Activated T-cell treated with anti-CD3 and anti-CD28 coated beads, Interleukin-2, amount 50 U/mL, for 48 hours (primary cell): ENCODE measurements around the gene DPF1.
A peak's percentile ranks its signal among the peaks of the same experiment; 100 is the strongest.
"Not testable (repeated sequence)": the region's sequence is repeated elsewhere in the genome, so short reads cannot be mapped to it uniquely, and the experiment has no call there.

ENCODE experiments used
- DNase-seq, 2 experiments: peaks; one replicate each; pipeline ENCODE4 v3.0.0-alpha.2; 2020

Gene DPF1

GRCh38 chr19:38224014-38224862 is at the start of gene DPF1:
Gene DPF1, minus strand, starts transcription at chr19:38224222. Its CDS starts 80 bp downstream, at chr19:38224142.
- peak; percentile 74 to 81 for DNase-seq

DNA sequence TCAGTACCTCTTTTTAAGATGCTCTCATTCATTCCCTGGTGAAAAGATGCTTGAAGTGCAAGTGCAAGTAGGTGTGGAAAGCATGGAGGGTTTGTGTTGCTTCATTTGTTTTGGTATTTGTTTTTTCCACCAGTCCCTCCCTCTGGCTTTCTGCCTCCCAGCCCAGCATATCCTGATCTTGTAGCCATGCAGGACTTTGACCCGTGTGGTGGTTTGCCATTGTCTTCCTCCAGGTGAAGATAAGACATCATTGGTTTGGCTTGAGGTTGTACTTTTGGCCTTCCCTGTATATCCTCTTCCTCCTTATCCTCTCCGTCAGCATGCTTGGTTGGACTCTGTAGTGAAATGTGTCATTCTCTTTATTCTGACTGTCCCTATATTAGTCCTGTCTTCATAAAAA is 49.5 kb upstream of the DPF1 start:
- DNase-seq = no peak

GRCh38 chr19:38270587-38271167 is 46.7 kb upstream of the DPF1 start:
- DNase-seq = no peak

GRCh38 chr19:38268539-38268938 is 44.5 kb upstream of the DPF1 start:
- DNase-seq = no peak

DNA sequence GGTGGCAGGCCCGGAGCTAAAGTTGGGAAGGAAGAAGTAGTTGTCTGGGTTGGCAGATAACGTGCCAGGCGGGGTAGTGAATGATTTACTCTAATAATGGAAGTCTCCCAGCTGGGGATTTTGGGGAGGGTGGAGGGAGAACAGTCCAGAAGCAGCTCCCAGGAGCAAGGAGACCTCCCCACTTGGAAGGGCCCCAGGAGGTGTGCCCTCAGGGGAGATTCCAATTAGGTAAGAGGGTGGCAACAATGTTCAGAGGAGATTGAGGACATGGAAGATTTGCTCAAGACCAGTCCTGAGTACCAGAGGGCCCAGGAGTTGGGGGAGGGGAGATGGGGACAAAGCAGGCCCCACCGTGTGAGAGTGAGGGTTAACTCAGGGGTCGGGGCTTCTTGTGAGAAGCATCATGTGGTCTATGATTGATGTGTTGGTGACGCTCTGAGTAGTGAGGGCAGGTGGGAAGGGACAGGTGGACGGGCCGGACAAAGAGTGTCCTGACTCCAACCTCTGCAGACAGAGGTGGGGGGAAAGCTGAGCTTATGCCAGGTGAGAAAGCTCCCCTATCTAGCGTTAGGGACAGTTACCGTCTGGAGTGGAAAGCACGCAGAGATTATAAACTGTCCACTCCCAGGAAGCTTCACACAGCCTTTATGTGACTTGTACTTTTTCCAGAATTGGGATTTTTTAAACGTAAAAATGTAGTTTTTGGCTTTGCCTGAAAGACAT is 43.9 kb upstream of the DPF1 start:
- no peak for DNase-seq

DNA sequence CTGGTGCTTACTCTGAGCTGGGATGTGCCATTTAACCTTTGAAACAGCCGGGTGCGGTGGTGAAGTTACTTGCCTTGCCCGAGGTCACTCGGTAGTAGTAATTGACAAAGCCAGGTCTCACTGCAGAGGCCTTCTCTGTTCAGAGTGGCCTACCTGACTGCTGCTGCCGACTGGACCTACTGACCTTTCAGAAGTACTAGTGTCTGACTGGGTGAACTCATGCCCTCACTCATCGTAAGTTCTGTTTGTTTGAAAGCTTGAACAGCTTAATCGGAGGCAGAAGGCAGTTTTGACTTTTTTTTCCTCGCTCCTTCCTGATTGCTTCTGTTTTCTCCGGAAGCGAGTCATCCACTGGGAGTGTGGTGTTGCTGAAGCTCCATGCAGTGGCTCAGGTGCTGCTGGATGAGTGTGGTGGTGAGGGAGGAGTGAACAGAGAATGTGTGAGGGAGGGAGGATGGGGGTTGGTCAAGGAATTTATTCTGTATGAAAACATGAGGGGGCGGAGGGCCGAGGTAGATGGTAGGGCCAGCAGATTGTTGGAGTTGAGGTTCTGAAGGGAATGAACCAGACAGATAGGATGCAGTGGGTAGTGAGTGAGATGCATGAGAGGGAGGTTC is 43.1 kb upstream of the DPF1 start:
- no peak for DNase-seq

GRCh38 chr19:38265921-38266429 is 42.0 kb upstream of the DPF1 start:
- DNase-seq = no peak

DNA sequence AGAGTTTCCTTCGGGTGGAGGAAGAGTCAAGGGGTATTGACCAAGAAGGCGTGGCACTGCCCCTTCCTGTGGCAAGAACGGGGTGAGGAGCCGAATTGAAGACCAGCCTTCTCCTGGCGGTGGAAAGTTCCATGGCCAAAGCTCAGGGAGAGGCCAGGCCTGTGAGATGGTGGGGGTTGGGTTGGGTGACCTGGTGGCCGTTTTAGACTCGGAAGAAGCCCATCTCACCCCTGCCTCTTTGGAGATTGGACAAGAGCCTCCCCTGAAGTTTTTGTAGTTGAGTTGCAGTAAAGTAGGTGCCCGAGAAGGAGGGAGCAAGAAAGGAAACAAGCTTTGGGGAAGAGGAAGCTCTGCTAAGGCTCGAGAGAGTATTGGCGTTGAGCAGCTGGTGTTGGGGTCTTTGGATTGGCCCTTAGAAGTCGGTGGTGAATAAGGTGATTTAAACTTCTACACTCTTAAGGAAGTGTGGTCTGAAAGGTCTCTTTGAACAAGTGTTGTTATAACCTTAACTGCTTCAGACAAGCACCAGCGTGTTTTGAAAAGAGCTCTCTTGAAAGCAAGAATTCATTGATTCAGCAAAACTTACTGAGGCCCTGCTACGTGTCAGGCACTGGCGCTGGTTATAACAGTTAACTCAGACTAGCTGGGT is 41.3 kb upstream of the DPF1 start:
- DNase-seq = peak; percentile 32 to 33

DNA sequence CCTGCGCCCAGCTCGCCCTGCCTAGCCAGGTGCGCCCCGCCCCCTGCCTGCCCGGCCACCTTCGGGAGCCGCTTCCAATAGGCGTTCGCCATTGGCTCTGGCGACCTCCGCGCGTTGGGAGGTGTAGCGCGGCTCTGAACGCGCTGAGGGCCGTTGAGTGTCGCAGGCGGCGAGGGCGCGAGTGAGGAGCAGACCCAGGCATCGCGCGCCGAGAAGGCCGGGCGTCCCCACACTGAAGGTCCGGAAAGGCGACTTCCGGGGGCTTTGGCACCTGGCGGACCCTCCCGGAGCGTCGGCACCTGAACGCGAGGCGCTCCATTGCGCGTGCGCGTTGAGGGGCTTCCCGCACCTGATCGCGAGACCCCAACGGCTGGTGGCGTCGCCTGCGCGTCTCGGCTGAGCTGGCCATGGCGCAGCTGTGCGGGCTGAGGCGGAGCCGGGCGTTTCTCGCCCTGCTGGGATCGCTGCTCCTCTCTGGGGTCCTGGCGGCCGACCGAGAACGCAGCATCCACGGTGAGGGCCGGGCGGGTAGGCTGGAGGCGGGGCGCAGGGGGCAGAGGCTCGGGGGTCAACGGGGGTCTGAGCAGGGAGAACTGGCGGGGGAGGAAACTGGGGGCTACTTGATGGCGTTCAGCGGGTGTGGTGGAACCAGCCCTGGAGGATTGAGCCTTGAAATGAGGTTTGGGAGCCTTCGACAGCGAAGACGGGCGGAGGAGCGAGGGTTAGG is 40.6 kb upstream of the DPF1 start, which contains the start of gene SPINT2:
Gene SPINT2, plus strand, starts transcription at position 88 of the 727 bp plus-strand sequence. Its CDS starts 320 bp downstream, at position 408.
- DNase-seq = no peak

DNA sequence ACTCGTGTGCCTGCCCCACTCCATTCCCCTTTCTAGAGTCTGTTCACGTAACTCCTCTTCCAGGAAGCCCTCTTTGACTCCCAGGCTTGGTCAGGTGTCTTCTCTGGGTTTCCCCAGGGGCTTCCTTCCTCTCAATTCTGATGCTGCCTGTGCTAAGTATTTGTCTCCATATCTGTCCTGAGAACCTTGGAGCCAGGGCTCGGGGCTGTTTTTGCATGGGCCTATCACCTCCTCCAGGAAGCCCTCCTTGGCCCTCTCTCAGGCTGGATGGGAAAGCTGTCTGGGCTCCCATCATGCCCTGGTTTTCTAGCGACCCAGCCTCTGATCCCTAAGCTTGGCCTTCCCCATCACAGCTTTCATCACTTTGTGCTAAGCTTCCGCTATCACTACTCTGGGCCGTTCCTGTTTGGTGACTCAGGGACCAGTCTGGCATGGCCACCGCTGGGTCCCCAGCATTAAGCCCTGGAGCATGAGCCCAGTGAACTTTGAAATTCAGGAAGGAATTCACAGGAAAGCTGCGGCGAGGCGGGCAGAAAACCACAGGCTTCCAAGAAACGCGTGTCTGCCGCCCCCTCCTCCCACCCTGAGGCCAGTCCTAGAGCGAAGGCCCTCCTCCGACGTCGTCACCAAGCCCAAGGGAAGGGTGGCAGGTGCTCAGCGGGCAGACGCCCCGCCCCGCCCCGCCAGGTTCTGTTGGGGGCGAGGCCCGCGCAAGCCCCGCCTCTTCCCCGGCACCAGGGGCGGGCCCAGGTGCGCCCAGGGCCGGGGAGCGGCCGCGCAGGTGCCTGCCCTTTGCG is 39.9 kb upstream of the DPF1 start:
- DNase-seq = peak; percentile 81 to 87

GRCh38 chr19:38262585-38263268 is 38.7 kb upstream of the DPF1 start:
- DNase-seq = no peak

DNA sequence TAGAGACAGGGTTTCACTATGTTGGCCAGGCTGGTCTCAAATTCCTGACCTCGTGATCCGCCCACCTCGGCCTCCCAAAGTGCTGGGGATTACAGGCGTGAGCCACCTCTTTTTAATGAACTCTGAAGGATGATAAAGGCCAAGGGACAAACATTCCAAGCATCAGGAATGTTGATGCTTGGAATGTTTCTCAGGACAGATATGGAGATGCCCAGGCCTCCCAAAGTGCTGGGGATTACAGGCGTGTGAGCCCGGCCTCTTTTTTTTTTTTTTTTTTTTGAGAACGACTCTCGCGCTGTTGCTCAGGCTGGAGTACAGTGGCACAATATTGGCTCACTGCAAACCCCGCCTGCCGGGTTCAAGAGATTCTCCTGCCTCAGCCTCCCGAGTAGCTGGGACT is 37.9 kb upstream of the DPF1 start:
- DNase-seq = not testable (repeated sequence)

DNA sequence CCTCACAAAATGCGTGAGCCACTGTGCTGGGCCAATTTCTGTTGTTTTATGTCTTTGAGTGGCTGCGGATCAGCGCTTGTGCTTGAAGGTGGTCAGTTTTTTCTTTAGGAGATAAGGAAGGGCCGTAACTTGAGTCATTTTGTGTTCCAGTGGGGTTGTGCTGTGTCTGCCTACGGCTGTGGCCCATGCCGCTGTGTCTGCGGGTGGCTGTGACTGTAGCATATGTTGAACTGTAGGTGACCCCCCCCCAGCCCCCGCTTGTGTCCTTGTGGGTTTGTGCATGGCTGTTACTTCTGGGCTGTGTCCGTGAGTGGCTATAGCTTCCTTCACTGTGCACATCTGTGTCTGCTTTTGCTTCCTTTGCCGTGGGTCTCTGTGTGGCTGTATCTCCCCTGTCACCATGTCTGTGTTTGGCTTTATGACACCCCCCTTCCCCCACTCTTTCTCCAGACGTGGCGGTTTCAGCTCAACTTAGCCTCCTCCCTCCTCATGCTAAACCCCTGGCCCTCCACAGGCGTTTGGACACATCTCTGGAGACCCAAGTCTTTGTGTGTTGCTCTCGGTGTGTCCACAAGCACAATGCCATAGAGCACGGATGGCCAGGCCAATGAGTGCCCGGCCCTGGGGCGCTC is 31.5 kb upstream of the DPF1 start:
- DNase-seq = no peak

GRCh38 chr19:38253788-38254187 is 29.8 kb upstream of the DPF1 start:
- no peak for DNase-seq

DNA sequence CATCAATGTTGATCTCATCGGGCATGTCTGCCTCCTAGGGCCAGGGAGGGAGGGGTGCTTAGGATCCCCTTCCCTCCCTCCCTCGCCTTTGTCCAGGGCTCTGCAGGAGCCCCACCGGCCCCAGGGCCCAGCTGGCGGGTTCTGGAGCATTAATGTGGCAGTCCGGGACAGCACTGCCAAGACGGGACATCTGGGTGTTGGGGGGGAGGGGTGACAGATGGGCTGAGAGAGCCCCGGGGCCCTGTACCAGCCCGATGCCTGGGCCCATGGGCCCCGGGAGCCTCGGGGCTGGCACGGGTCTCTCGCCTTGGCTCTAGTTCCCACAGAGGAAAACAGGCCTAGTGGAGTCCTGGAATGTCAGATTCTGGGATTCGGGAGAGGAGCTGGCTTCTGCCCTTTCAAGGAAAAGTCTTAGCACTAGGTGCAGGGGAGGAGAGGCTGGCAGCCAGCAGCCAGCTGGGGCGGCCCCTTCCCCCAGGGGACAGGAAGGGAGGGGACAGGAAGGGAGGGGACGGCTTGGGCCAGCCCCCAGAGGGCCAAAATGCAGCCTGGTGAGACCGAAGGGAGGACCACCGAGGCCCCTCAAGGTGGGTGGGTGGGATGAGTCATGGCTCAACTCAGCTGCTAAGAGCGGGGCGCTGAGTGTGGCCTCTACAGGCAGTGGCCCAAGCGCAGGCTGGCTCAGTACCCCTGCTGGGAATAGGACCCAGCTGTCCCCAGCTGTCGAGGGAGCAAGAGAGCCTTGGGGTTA is 29.1 kb upstream of the DPF1 start:
- DNase-seq = no peak

DNA sequence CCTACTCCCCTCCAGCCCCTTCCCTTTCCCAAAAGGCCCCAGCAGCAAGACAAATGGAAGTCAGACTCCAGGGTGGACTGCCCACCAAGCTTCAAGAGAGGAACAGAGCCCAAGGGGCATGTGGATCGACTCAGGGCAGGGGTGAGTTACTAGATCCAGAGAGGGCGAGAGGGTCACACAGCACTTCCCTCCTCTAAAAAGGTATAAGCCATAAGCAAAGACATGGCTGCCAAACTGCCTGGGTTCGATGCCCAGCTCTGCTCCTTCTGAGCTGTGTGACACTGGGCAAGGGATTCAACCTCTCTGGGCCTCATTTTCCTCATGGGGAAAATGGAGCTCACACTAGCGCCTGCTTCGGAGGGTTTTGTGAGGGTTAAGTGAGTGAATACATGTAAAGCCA is 28.4 kb upstream of the DPF1 start:
- no peak for DNase-seq

GRCh38 chr19:38251564-38252051 is 27.6 kb upstream of the DPF1 start:
- DNase-seq = no peak

GRCh38 chr19:38250821-38251563 is 27.0 kb upstream of the DPF1 start:
- no peak for DNase-seq
